ENCODE measurements around the gene VPS39. TPM values are rescaled to one million over a fixed set of nuclear protein-coding genes. Genes with fewer than 3 reads are reported as not detected.

VPS39 gene
- total RNA-seq, 1 donor, result 69.1 TPM

- no peaks in the 10 kb centered on the region for H3K9me3 ChIP-seq (ENCODE audit: low read depth, low read length)
- H3K79me2 ChIP-seq (ENCODE audit: insufficient read depth, low read length), result peaks cover 8% of the 10 kb centered on the region
- H2AFZ ChIP-seq (ENCODE audit: low read length), result no peak overlapping the region
- no peak overlapping the region for H3K4me3 ChIP-seq (ENCODE audit: insufficient read depth, low read length)
- peaks cover 65% of the 10 kb centered on the region for H3K36me3 ChIP-seq (ENCODE audit: insufficient read depth, low read length)
- no peak overlapping the region for H3K27ac ChIP-seq (ENCODE audit: low read depth, low read length)
- H3K4me2 ChIP-seq (ENCODE audit: insufficient read depth, low read length), result no peak overlapping the region
- TF ChIP-seq CTCF (IDR thresholded peaks at IDR 0.05; ENCODE audit: extremely low read depth, low read depth, low read length), result no peak
- DNase-seq (ENCODE audit: insufficient read length, low spot score, missing footprints), result no peak
- H3K4me1 ChIP-seq (ENCODE audit: insufficient read depth, low read length), result no peaks in the 10 kb centered on the region
- H4K20me1 ChIP-seq (ENCODE audit: insufficient read depth, low read length), result no peaks in the 10 kb centered on the region
- no peaks in the 10 kb centered on the region for H3K27me3 ChIP-seq (ENCODE audit: insufficient read depth, low read length)
Observed at GRCh38 chr15:42228036-42228435, 19.9 kb upstream of the VPS39 start.

DNA sequence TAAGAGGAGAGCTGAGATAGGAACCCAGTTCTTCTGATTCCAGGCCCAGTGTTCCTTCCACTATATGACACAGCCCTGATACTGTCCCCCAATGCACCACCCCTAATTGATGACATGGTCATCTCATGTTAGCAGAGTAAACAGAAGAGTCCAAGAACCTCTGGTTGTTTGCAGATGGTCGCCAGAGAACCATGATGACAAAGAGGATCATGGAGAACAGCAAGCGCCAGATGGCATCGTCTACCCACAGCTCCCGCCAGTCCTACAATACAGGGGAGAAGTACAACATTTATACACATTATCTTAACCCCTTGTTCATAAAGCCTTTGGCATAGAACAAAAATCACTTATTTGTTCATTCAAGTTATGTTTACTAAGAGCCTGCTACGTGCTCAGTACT is 18.5 kb upstream of the VPS39 start:
- Histone ChIP-seq H3K79me2 (ENCODE audit: insufficient read depth, low read length) (peaks cover 7% of the 10 kb centered on the region), H3K27me3 (ENCODE audit: insufficient read depth, low read length) (no peaks in the 10 kb centered on the region), H3K9me3 (ENCODE audit: low read depth, low read length) (no peaks in the 10 kb centered on the region), H3K4me2 (ENCODE audit: insufficient read depth, low read length) (no peak overlapping the region), H3K4me3 (ENCODE audit: insufficient read depth, low read length) (no peak overlapping the region), H3K27ac (ENCODE audit: low read depth, low read length) (no peak overlapping the region), H3K4me1 (ENCODE audit: insufficient read depth, low read length) (no peaks in the 10 kb centered on the region), H3K36me3 (ENCODE audit: insufficient read depth, low read length) (peaks cover 65% of the 10 kb centered on the region), H4K20me1 (ENCODE audit: insufficient read depth, low read length) (no peaks in the 10 kb centered on the region), H2AFZ (ENCODE audit: low read length) (no peak overlapping the region)
- DNase-seq (ENCODE audit: insufficient read length, low spot score, missing footprints), result no peak
- no peak for TF ChIP-seq CTCF (IDR thresholded peaks at IDR 0.05; ENCODE audit: extremely low read depth, low read depth, low read length)

DNA sequence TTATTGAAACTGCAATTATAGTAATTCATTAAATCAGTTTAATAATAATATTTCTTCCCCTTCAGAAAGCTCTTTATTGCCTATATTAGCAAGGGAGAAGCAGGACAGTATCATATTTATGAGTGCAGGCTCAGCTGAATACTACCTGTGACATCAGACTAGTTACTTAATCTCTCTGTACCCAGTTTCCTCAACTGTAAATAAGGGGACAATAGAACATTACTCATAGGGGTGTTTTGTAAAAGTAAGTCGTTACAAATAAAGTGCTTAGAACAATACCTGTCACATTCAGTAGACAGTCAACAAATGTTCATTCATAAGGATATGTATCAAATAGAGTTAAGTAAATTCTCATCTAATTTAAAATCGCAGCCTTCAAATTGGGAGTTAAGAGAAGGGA is 12.1 kb upstream of the VPS39 start:
- Histone ChIP-seq H3K36me3 (ENCODE audit: insufficient read depth, low read length) (peaks cover 72% of the 10 kb centered on the region), H3K27me3 (ENCODE audit: insufficient read depth, low read length) (no peaks in the 10 kb centered on the region), H3K4me2 (ENCODE audit: insufficient read depth, low read length) (no peak overlapping the region), H3K4me3 (ENCODE audit: insufficient read depth, low read length) (no peak overlapping the region), H3K27ac (ENCODE audit: low read depth, low read length) (no peak overlapping the region), H3K9me3 (ENCODE audit: low read depth, low read length) (no peaks in the 10 kb centered on the region), H3K79me2 (ENCODE audit: insufficient read depth, low read length) (peaks cover 2% of the 10 kb centered on the region), H4K20me1 (ENCODE audit: insufficient read depth, low read length) (no peaks in the 10 kb centered on the region), H3K4me1 (ENCODE audit: insufficient read depth, low read length) (no peaks in the 10 kb centered on the region), H2AFZ (ENCODE audit: low read length) (no peak overlapping the region)
- DNase-seq (ENCODE audit: insufficient read length, low spot score, missing footprints), result peak; percentile 54
- no peak for TF ChIP-seq CTCF (IDR thresholded peaks at IDR 0.05; ENCODE audit: extremely low read depth, low read depth, low read length)

- H3K9me3 ChIP-seq (ENCODE audit: low read depth, low read length), result no peaks in the 10 kb centered on the region
- no peak overlapping the region for H3K4me2 ChIP-seq (ENCODE audit: insufficient read depth, low read length)
- H2AFZ ChIP-seq (ENCODE audit: low read length), result no peak overlapping the region
- peaks cover 72% of the 10 kb centered on the region for H3K36me3 ChIP-seq (ENCODE audit: insufficient read depth, low read length)
- no peak for TF ChIP-seq CTCF (IDR thresholded peaks at IDR 0.05; ENCODE audit: extremely low read depth, low read depth, low read length)
- H3K79me2 ChIP-seq (ENCODE audit: insufficient read depth, low read length), result peaks cover 5% of the 10 kb centered on the region
- no peaks in the 10 kb centered on the region for H3K27me3 ChIP-seq (ENCODE audit: insufficient read depth, low read length)
- no peak overlapping the region for H3K4me3 ChIP-seq (ENCODE audit: insufficient read depth, low read length)
- no peak for DNase-seq (ENCODE audit: insufficient read length, low spot score, missing footprints)
- no peak overlapping the region for H3K27ac ChIP-seq (ENCODE audit: low read depth, low read length)
- H4K20me1 ChIP-seq (ENCODE audit: insufficient read depth, low read length), result no peaks in the 10 kb centered on the region
- H3K4me1 ChIP-seq (ENCODE audit: insufficient read depth, low read length), result no peaks in the 10 kb centered on the region
Observed at GRCh38 chr15:42218953-42219592, 11.0 kb upstream of the VPS39 start.

Measured in osteoblast (primary cell).